Fibroblast of skin of scalp (primary cell): ENCODE results near the gene LRRC8B. TPM values are rescaled to one million over a fixed set of nuclear protein-coding genes. Genes with fewer than 3 reads are reported as not detected.
"Not testable (repeated sequence)": the region's sequence is repeated elsewhere in the genome, so short reads cannot be mapped to it uniquely, and the experiment has no call there.

Source experiments
- DNase-seq: peaks from one replicate; pipeline ENCODE4 v3.0.0-alpha.2; 2013
- polyA plus RNA-seq, 2 experiments: library from polyadenylated mRNA; unstranded; fragments of 120-200 nt; gene quantifications; one replicate each; pipeline ENCODE4 v1.2.1, GENCODE V29; 2013; ENCODE audit not compliant: insufficient read length in 2 of 2

The LRRC8B gene
- 2.2 TPM for polyA plus RNA-seq (2013, experiment 1 of 2; ENCODE audit: insufficient read length)
- polyA plus RNA-seq (2013, experiment 2 of 2; ENCODE audit: insufficient read length), result 2.8 TPM

DNA sequence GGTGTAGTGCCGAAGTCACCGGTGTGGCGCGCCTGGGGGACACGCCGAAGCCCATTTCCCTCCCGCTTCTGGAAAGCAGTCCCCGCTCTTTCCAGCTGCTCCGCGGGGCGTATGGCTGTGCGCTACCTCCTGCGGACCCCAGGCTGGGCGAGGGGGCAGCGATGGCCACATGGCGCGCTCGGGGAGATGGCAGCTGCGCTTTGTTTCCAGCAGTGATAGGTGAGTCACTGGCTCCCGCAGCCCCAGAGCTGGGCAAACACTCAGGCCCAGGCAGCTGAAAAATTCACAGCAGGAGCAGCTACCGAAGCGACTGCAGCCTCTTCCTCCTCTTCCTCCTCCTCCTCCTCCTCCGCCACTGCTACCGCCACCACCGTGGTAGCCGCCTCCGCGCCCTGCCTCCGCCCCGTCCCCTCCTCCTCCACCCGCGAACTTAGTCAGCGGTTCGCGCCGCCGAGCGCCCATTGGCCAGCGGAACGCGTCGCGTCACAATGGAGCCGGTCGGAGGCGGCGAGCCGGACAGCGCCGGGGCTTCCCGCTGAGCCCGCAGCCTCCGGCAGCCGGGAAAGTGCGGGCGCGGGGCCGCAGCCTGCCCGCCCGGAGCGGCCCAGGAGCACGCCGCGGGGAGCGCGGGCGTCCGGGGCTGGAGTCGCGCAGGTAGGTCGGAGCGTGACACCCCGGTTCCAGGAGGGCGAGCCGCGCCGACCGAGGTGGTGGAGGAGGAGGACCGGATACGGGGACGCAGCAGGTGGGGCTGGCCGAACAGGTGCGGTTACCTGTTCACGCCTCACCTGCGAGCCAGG, at the start of gene LRRC8B:
TSS of gene LRRC8B (plus strand) at position 461 of the 800 bp plus-strand sequence. CDS start 57,822 bp downstream, outside the sequence.
- peak; percentile 85 for DNase-seq

DNA sequence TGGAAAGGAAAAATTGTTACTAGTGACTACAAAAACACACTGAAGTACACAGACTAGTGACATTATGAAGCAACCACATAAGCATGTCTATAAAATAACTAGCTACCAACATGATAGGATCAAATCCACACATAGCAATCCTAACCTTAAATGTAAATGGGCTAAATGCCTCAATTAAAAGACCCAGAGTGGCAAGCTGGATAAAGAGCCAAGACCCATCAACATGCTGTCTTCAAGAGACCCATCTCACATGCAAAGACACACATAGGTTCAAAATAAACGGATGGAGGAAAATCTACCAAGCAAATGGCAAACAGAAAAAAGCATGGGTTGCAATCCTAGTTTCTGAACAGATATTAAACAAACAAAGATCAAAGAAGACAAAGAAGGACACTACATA, 49.4 kb upstream of the LRRC8B start:
- DNase-seq, result no peak

DNA sequence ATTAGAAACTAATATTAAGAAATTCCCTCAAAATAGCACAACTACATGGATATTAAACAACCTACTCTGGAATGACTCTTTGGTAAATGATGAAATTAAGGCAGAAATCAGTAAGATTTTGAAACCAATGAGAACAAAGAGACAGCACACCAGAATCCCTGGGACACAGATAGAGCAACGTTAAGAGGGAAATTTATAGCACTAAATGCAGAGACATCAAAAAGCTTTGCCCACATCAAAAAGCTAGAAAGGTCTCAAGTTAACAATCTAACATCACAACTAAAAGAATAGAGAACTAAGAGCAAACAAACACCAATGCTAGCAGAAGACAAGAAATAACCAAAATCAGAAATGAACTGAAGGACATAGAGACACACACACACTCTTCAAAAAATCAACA, 48.6 kb upstream of the LRRC8B start:
- DNase-seq, result no peak

DNA sequence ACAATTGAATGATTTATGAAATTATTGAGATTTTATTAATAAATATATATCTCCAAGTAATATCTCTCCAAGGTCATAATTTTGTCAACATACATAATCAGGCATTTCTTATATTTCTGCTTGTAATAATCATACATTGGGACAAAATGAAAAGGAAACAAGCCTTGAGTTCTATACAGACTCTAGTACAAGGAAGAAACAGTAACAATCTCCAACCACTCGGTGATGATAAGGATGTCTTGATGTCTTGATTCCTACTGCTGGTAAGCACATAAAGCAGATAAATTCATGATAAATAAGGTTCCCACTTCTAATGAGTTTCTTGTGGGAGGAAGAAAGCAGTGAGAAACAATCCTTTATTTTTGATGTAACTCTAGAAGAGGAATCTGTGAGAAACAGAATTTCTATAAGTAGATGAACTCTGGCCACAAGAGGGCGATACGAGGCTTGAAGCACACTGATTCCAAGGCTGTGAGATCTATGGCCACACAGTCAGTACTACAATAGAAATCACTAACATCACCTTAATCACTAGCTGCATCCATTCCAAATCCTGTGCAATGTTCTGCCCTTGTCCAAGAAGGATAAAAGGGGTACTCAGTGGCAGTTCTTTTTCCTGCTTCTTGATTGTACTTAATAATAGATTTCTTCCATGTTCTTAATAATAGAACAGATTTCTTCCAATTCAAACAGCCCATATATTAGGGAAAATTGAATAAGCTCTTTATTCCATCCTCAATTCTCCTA, 41.4 kb upstream of the LRRC8B start:
- peak; percentile 72 for DNase-seq

DNA sequence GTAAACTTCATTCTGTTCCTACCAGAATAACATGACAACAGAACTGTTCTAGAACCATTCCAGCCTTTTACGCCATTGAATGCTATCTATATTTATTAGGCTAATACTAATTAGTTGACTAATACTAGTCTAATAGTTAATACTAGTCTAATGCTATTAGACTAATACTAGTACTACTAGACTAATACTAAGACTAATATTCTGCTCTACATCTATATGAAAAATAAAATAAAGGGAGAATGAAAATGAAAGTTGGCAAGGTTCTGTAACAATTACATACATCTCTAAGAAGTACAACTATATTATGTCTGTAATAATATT, 40.9 kb upstream of the LRRC8B start:
- no peak for DNase-seq

DNA sequence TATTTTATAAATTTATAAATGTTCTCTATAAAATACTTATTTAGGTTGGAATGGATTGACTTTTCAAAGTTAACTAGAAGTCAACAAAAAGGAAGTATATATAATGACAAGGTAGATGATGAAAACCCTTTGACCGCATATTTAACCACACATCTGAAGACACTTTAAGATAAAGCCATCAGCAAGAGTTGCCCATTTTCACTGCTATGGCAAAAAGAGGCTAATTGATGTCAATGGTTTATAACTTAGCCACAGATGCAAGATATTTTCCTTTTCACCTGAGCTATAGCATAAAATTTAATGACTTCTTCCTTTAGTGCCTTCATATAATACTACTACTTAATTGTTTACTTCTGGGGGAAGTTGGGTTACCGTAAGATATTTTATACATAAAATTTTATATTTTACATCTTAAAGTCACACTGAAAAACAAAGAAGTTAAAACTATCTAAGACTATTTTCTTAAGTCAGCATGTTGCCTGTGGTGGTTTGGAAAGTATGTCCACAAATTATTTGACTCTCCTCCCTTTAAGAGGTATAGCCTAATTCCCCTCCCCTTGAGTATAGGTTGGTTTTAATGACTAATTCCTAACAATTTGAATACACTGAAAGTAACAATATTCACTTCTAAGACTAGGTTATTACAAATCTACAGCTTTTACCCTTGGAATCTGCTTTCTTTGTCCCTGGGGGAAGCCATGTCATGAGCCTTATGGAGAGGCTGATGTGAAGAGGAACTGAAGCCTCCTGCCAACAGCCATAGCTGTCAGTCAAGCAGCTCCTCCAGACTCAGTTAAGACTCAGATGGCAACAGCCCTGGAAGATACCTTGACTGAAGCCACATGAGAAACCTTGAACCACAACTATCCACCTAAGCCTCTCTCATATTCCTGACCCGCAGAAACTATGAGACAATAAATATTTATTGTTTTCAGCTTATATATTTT, 40.3 kb upstream of the LRRC8B start:
- DNase-seq, result peak; percentile 7

DNA sequence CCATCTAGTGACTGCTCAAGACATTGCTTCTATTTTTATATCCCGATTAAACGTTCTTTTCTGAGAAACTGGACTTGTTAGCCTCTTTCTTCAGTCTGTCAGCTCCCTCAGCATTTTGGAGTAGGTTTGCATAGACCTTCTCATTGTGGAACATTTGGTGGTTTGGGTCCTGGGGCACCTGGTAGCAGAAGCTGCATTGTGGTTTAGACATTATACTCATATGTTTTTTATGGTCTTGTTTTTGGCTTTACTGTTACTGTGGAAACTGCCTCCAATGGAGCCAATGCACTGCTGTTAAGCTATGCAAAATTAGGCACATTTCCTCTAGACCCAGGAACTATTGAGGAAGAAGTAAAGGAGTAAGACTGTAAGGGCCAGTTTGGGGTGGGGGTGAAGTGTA, 36.7 kb upstream of the LRRC8B start:
- DNase-seq, result no peak

DNA sequence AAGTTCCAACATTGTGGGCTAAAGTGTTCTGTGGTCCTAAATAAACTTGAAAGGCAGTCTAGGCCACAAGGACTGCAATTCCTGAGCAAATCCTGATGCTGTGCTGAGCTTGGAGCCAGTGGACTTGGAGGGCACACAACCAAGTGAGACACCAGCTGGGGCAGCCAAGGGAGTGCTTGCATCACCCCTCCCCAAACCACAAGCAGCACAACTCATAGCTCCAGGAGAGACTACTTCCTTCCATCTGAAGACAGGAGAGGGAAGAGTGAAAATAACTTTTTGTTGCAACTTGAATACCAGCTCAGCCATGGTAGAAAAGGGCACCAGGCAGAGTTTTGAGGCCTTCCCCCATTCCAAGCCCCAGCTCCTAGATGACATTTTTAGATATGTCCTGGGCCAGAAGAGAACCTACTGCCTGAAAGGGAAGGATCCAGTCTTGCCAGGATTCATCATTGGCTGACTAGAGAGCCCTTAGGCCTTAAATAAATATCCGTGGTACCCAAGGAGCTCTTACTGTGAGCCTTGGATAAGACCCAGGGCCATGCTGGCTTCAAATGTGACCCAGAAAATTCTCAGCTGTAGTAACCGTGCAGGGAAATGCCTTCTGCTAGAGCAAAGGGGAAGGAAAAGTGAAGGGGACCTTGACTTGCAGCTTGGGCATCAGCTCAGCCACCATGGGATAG, 35.4 kb upstream of the LRRC8B start:
- peak; percentile 57 for DNase-seq

DNA sequence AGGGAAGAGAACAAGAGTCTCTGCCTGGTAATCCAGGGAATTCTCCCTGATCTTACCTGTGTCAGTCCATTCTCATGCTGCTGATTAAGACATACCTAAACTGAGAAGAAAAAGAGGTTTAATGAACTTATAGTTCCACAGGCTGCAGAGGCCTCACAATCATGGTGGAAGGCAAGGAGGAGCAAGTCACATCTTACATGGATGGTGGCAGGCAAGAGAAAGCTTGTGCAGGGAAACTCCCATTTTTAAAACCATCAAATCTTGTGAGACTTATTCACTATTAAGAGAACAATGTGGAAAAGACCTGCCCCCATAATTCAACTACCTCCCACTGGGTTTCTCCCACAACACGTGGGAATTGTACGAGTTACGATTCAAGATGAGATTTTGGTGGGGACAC, 34.2 kb upstream of the LRRC8B start:
- DNase-seq, result no peak

DNA sequence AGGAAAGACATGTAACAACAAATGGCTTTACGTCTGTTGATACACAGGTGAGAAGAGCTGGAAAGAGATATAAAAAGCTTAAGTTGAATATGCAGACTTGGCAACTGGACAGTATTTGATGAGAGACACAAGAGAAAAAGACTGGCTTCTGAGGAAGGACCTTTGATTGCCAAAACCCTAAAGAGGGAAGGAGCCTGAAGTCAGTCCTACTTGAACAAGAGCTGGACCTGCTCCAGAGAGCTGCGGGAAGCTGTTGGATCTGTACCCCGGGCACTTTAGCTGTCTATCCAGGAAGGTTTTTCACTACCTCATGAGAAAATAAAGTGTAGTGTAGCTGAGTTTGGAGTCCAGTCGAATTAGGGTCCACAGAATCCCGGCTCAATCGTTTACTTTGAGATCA, 25.3 kb upstream of the LRRC8B start:
- DNase-seq, result no peak

DNA sequence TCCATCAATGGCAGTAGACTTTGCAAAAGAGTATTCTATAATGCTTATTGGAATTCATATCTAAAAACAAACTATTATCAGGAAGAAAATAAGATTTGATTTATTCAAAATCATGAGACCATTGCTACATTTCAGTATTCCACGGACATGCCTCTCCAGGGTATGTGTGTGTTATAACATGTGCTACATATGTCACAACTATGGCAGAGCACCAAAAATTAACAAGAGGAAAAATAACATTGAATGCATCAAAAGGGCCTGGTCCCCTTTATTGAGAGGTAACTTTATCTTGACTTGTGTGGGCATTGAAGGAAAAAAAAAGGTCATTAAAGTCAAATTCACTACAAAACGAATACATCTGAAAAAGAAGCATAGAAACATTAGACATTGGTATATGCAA, 22.6 kb upstream of the LRRC8B start:
- no peak for DNase-seq

DNA sequence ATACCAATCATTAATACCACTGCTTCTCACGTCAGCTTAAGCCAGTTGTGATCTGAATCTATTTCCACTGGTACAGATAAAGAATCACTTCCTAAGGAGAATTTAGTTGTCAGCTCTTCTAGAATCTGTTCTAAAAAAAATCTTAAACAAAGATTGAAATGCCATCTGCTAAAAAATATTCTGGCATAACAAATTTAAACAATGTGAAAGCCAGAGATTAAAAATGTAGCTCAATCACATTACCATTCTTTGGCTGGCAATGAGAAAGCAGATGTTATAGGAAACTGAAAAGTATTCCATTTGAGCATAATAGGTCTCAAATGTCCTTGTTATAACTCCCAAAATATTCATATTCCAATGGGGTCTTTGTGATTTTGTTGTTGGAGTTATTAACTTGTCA, 21.7 kb upstream of the LRRC8B start:
- DNase-seq, result no peak

DNA sequence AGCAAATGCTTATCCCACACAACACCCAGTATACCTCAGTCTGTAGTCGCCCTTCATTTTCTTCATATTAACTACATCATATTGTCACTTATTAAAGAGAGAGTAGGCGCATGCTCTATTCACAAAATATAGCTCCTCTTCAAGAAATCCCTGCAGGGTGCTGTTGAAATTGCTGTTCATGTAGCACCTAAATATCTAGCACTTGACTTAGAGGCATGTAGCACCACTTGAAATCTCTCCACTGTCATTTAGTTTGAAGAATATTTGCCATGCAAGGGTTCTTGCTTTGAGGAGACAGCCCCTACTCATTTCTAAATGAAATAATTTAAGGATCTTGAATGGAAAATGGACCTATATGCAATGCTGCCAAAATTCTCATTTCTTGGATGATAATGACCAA, 20.9 kb upstream of the LRRC8B start:
- DNase-seq, result no peak

DNA sequence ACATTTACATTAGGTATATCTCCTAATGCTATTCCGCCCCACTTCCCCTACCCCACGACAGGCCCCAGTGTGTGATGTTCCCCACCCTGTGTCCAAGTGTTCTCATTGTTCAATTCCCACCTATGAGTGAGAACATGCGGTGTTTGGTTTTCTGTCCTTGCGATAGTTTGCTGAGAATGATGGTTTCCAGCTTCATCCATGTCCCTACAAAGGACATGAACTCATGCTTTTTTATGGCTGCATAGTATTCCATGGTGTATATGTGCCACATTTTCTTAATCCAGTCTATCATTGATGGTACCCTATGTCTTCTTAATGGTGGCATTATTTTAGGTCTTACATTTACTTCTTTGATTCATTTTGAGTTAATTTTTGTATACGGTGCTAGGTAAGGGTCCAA, 14.6 kb upstream of the LRRC8B start:
- not testable (repeated sequence) for DNase-seq

DNA sequence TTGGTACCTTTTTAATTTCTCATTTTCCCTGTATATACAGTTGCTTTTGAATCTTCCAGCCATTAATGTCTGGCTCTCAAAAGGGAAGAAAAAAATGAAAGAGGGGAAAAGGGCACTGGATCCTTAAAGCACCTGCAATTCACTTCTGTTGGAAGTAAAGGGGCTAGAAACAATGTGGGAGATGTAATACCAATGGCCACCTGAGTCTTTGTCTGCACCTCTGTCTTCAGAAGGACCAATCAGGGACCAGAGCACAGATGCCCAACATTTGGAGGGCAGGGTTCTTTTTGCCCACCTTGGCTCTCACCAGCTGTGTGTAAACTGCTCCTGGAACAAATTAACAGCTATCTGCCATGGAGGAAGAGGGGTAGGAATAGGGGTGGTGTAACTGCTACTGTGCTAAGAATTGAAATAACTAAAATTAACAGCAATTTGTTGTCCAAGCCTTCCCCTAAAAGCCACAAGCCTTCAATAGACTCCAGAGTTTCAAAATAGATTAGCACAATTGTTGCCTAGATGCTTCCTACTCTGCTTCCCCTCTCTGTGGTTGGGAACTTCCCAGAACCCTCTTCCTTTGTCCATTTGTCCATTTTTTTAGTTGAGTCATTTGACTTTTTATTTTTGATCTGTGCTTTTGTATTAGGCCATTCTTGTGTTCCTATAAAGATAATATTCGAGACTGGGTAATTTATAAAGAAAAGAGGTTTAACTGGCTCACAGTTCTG, 11.5 kb upstream of the LRRC8B start:
- no peak for DNase-seq

DNA sequence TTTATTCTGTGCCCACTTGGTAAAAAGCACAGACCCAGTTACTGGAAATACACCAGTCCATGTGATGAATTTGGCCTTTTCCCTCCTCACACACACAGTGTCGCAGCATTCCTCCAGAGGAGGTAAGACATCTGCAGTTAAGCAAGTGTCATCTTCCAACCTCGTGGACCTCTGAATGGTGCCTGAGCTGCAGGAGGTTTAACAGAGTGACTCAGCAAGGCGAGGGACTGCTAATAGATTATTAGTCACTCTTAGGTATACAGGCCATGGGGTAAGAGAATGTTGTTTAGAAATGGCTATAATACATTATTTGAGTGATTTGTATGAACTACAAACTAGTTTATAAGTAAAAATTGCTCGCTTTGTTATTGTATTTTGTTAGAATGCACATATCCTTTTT, 8.6 kb upstream of the LRRC8B start:
- DNase-seq, result peak; percentile 73

DNA sequence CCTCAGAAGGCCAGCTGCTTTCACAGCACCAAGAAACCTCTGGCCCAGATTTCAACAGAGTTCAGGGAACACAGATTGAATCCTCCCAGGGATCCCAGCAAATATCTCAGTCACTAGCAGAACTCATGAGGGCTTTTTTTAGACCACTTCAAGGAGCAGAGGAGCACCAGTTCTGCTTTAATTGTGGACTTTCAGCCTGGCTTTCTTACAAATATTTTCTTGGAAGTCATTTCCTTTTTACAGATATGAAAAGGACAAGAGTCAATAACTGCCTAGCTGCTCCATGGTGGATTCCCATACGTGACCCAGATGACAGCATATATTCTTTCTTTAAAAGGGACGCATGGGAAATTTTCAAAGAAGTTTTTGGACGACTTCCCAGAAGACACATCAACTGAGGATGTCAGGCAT, 6.4 kb upstream of the LRRC8B start:
- peak; percentile 84 for DNase-seq

DNA sequence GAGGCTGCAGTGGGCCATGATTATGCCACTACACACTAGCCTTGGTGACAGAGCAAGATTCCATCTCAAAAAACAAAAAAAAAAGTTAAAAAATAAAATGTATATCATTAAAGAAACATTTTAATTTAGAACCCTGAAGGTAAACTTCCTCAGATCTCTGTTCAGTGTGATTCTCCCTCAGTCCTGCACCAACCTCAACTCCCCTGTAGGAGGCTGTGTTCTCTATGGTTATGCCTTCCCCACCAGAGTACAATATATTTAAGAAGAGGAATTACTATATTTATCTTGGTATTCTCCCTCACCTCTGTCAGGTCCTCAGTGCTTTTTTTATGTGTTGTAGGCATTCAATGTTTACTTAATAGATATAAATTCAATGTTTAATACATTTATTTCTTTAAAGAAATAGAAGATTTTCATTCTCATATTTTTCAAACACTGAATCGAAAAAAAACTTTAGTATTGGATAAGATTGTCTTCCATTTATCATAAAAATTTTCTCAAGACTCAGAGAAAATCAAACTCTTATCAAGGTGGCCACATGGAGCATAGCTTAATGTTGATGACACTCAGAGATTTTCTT, 4.8 kb upstream of the LRRC8B start:
- peak; percentile 25 for DNase-seq

DNA sequence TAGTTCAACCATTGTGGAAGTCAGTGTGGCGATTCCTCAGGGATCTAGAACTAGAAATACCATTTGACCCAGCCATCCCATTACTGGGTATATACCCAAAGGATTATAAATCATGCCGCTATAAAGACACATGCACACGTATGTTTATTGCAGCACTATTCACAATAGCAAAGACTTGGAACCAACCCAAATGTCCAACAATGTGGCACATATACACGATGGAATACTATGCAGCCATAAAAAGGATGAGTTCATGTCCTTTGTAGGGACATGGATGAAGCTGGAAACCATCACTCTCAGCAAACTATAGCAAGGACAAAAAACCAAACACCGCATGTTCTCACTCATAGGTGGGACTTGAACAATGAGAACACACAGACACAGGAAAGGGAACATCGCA, 2.7 kb upstream of the LRRC8B start:
- DNase-seq, result not testable (repeated sequence)

DNA sequence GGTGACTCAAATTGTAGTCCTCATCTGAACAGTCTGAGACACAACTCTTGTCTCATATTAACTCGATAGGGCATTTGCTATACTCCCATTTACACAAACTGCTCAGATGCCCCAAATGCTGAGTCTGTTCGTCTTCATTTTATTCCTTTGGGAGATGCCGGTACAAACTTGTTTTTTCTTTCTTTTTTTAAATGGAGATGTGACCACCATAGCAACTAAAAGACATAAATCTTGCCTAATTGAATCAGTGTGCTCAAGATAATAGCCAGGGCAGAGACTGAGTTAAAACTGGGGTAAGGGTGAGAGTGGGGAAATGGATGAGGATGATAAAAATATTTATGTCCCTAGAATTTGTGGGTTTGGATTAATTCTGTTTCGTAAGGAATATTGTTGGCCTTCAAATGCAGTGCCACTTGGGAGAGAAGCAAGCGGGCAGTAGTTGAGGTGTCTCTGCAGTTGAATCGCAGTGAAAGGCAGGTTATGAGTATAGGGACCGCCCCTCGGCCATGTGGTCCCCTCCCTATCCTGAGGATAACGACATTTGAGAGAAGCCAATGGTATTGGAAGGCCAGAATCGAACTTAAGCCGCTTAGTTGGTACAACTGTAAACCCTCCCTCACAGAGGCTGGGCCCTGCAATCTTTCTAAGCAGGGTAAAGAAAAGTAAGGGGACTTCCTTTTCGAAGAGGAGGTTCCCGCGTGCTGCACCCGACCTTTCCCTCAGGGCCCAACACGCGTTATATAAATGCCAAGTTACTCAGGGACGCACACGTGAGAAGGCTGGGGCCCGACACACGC, 859 bp upstream of the LRRC8B start:
- DNase-seq, result no peak
